ENCODE data around the gene CHST10.

CHST10 gene

GRCh38 chr2:100413571-100413970 lies 3.9 kb downstream of the CHST10 start:
- no peak for DNase-seq

DNA sequence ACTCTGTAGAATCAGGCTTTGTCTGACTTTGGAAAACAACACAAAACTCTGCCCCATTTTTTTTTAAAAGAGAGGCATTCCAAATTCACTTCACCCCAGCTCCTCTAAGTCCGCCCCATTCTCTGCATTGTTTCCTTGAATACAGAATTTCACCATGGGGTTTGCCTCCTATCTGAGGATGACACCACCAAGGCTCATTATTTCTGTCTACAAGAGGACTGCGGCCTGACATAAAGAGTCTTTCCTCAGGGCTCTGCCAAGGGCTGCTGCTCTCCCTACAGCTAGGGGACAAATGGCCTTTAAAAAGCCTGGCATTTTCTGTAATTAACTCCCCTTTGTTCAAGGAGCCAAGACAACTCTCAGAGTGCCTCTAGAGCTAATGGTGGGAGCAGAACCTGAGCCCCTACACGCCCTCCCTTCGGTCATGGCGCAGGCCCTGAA lies 4.6 kb downstream of the CHST10 start:
- DNase-seq, result no peak

GRCh38 chr2:100412466-100412865 lies 5.0 kb downstream of the CHST10 start:
- no peak for DNase-seq

- no peak for DNase-seq
Measured at GRCh38 chr2:100411841-100412292, 5.6 kb downstream of the CHST10 start.

DNA sequence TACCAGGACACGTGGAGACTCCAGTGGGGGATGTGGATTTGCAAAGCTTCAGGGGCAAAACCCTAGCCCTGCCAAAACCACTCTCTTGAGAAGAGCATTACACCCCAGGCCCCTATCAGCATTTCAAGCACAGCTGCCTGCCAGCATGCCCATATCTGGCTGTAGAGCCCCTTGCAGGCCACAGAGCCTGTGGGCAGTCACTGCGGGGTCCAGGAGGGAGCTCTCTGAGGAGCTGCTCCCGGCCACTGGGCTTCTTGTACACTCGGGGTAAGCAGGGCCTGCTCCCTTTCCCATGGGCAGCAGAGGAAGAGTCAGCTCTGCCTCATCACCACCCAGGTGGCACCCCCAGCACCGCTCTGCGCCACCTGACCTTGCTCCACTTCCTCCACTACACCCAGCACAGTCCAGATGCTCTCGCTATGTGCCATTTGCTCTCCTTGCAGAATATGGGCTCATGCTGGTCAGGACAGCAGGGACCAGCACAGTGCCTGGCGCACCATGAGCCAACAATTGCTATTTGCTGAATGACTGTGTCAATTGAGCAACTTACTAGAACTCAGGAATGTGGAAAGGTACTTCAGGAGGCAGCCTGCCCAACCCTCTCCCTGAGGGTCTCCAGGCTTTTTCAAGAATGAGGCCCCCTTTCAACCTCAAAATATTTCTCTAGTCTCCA lies 7.4 kb downstream of the CHST10 start:
- no peak for DNase-seq

- no peak for DNase-seq
Measured at GRCh38 chr2:100409461-100409860, 8.0 kb downstream of the CHST10 start.

- no peak for DNase-seq
Measured at GRCh38 chr2:100408941-100409340, 8.5 kb downstream of the CHST10 start.

GRCh38 chr2:100408104-100408503 lies 9.4 kb downstream of the CHST10 start:
- no peak for DNase-seq

GRCh38 chr2:100407563-100407962 lies 9.9 kb downstream of the CHST10 start:
- DNase-seq, result no peak

GRCh38 chr2:100407073-100407472 lies 10.4 kb downstream of the CHST10 start:
- DNase-seq, result no peak

DNA sequence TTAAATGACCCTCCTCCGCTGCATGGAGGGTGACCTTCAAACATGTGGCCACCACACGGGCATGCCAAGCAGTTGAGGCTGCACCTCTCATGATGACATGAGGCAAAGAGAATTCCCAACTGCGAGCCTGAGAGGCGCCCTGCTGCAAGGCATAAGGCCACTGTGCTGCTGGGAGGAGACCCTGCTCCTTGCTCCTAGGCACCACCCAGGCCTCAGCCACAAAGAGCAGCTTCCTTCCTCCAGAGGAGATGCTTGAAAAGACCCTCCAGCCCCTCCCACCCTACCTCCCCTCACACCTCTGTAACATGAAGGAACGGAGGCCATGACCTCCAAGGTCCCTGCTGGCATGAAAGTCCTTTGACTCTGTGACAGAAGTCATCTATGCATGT lies 11.4 kb downstream of the CHST10 start:
- no peak for DNase-seq

GRCh38 chr2:100405403-100406119 lies 11.9 kb downstream of the CHST10 start:
- no peak for DNase-seq

DNA sequence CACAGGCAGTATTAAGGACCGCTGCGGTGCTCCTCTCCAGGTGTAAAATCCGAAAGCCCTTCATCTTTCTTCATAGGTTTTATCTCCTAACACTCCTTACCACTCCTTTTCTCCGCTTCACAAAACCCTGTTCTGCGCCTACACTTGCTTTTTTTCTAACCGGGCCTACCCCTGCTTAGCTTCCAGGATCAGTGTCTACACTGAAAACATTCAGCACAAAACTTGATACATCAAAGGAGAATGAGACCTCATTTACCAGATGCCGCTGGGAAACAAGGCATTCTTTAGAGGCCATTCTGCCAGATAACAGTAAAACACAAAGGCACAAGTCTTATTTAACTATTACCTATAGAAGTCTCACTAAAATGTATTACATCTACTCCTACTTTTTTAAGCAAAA lies 13.1 kb downstream of the CHST10 start:
- no peak for DNase-seq

- DNase-seq, result no peak
Measured at GRCh38 chr2:100403722-100404121, 13.7 kb downstream of the CHST10 start.

DNA sequence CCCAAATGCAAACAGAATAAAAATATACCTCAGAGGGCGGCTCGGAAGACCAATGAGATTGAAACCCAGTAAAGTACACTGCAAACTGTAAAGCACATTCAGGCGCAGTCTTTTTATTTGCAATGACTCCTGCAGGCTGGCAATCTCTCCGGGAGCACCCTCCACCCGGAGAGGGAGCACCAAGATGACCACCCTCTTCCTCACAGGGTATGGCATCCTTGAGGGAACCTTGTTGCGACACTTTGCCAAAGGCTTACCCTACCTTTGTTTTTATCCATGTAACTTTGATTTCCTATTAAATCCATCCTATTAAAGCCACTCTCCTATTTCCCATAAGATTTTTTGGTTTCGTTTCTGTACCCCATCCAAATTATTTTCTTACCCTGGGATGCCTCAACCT lies 16.2 kb downstream of the CHST10 start:
- DNase-seq, result no peak

DNA sequence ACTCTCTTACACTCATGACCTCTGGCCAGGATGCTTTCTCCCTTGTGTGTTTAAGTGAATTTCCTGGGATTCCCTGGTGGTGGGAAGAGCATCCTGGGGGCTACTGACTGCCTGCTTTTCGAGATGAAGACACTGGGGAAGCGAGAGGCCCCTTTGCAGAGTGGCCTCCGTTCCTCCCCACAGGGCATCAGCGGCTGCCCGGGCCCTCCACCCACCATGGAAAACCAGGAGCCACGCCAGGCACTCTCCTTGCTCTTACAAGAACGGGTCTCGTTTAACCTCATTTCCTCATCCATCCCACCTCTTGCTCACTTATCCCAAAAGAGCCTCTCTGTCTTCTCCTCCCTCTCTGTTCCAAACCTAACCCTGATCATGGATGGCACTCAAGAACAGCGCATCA lies 17.8 kb downstream of the CHST10 start:
- DNase-seq, result no peak

DNA sequence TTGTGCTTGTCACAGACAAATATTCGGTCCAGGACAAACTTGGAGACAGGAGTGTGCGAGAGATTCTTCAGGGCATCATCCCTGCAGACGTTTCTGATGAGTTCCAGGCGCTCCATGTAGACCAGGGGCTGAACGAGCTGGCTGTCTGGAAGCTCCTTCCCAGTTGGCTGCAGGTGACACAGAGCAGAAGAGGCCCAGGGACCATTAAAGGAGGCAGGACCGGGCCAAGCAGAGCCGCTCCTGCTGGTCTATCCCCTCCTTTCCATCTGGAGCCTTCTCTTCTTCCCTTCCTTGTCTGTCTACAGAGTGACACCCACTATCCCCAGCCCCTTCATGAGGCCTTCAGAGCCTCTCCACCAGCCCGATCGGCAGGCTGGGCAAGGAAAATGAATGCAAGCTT lies 19.5 kb downstream of the CHST10 start:
- no peak for DNase-seq

GRCh38 chr2:100397118-100397860 lies 20.2 kb downstream of the CHST10 start:
- DNase-seq, result no peak

DNA sequence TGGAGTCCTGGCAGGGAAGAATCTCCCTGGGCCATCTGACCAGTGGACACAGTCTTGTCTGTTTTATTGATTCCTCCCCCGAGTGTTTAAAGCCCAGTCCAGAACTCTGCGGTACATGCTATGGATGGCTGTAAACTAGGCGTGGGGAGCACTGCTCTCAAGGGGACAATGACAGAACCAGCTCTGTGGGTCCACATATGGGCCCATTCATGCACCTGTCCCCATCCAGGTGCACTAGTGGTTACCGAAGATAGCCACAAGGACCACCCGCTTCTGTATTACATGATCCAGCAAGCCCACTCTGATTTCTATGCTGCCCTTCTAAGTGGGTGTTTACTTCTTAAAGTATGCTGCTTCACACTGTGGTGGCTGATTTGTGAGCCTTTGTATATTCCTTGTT lies 21.0 kb downstream of the CHST10 start:
- DNase-seq, result no peak

- DNase-seq, result no peak
Measured at GRCh38 chr2:100395532-100396350, 21.7 kb downstream of the CHST10 start.

DNA sequence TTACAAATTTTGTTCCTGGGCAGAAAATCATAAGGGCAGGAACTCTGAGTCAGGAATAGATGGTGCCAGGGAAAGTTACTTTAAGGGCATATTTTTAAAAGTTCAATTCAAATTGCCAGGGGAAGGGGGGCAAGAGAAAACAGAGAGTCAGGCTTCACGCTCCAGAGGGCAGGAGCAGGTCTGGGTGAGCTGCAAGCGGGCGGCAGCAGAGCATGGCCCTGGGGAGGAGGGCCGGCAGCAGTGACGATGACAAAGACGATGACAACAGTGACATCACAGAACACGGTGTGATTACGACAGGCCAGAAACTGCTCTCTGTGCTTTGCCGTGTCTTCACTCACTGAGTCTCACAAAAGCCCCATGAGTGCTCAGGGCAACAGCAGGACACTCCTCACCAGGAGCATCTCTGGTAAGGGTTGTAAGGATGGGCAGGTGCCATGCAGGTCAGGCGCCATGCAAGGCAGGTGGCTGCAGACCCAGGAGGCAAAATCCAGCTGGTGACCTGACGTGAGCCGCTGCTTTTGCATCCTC lies 23.3 kb downstream of the CHST10 start:
- no peak for DNase-seq

- no peak for DNase-seq
Measured at GRCh38 chr2:100393362-100393761, 24.1 kb downstream of the CHST10 start.

- DNase-seq, result no peak
Measured at GRCh38 chr2:100392715-100393114, 24.8 kb downstream of the CHST10 start.

All from CD4-positive, alpha-beta T cell treated with Interleukin-10 for 1 hour (primary cell).